ENCODE data around the gene RBBP5.

GRCh38 chr1:205045146-205045545 lies 76.6 kb downstream of the RBBP5 start:
- TF ChIP-seq SNAI2 (CRISPR knock-in tag; IDR thresholded peaks at IDR 0.05) (no peak), PPARA (CRISPR knock-in tag; IDR thresholded peaks at IDR 0.05; ENCODE audit: borderline replicate concordance) (no peak), ZNF8 (CRISPR knock-in tag; IDR thresholded peaks at IDR 0.05) (no peak), ARNTL (CRISPR knock-in tag; IDR thresholded peaks at IDR 0.05; ENCODE audit: borderline replicate concordance, low read depth) (no peak), PATZ1 (CRISPR knock-in tag; IDR thresholded peaks at IDR 0.05; ENCODE audit: borderline replicate concordance) (no peak), ISL1 (CRISPR knock-in tag; IDR thresholded peaks at IDR 0.05) (no peak), ESRRG (CRISPR knock-in tag; IDR thresholded peaks at IDR 0.05) (no peak), ZFP3 (CRISPR knock-in tag; IDR thresholded peaks at IDR 0.05) (no peak)
- TF ChIP-seq, protein P1, sequence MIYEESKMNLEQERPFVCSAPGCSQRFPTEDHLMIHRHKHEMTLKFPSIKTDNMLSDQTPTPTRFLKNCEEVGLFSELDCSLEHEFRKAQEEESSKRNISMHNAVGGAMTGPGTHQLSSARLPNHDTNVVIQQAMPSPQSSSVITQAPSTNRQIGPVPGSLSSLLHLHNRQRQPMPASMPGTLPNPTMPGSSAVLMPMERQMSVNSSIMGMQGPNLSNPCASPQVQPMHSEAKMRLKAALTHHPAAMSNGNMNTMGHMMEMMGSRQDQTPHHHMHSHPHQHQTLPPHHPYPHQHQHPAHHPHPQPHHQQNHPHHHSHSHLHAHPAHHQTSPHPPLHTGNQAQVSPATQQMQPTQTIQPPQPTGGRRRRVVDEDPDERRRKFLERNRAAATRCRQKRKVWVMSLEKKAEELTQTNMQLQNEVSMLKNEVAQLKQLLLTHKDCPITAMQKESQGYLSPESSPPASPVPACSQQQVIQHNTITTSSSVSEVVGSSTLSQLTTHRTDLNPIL (CRISPR knock-in tag; IDR thresholded peaks at IDR 0.05; ENCODE audit: low read depth) = no peak
- TF ChIP-seq, protein P2, sequence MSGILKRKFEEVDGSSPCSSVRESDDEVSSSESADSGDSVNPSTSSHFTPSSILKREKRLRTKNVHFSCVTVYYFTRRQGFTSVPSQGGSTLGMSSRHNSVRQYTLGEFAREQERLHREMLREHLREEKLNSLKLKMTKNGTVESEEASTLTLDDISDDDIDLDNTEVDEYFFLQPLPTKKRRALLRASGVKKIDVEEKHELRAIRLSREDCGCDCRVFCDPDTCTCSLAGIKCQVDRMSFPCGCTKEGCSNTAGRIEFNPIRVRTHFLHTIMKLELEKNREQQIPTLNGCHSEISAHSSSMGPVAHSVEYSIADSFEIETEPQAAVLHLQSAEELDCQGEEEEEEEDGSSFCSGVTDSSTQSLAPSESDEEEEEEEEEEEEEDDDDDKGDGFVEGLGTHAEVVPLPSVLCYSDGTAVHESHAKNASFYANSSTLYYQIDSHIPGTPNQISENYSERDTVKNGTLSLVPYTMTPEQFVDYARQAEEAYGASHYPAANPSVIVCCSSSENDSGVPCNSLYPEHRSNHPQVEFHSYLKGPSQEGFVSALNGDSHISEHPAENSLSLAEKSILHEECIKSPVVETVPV (CRISPR knock-in tag; IDR thresholded peaks at IDR 0.05) = no peak

All from SK-N-SH treated with all-trans-retinoic acid at 6 μM for 48 hours (cell line).